Measurements from ENCODE around the gene EGFLAM. TPM values are rescaled to one million over a fixed set of nuclear protein-coding genes. Genes with fewer than 3 reads are reported as not detected.

Gene EGFLAM
- total RNA-seq, 1 donor, result 11.2 TPM

GRCh38 chr5:38403877-38404635 is 145.7 kb downstream of the EGFLAM start:
- no peak overlapping the region for H3K27ac ChIP-seq (ENCODE audit: low read depth, low read length)

GRCh38 chr5:38404667-38405276 is 146.4 kb downstream of the EGFLAM start:
- TF ChIP-seq CTCF (IDR thresholded peaks at IDR 0.05; ENCODE audit: extremely low read depth, low read depth, low read length), result no peak
- Histone ChIP-seq H3K36me3 (ENCODE audit: insufficient read depth, low read length) (no peaks in the 10 kb centered on the region), H2AFZ (ENCODE audit: low read length) (no peak overlapping the region), H3K4me3 (ENCODE audit: insufficient read depth, low read length) (no peak overlapping the region), H3K9me3 (ENCODE audit: low read depth, low read length) (no peaks in the 10 kb centered on the region), H4K20me1 (ENCODE audit: insufficient read depth, low read length) (no peaks in the 10 kb centered on the region), H3K4me2 (ENCODE audit: insufficient read depth, low read length) (no peak overlapping the region), H3K79me2 (ENCODE audit: insufficient read depth, low read length) (no peaks in the 10 kb centered on the region), H3K27me3 (ENCODE audit: insufficient read depth, low read length) (peaks cover 33% of the 10 kb centered on the region), H3K4me1 (ENCODE audit: insufficient read depth, low read length) (no peaks in the 10 kb centered on the region), H3K27ac (ENCODE audit: low read depth, low read length) (no peak overlapping the region)
- no peak for DNase-seq (ENCODE audit: insufficient read length, low spot score, missing footprints)

More at GRCh38 chr5:38403877-38404635, 145.7 kb downstream of the EGFLAM start:
- no peak for TF ChIP-seq CTCF (IDR thresholded peaks at IDR 0.05; ENCODE audit: extremely low read depth, low read depth, low read length)
- Histone ChIP-seq H3K4me1 (ENCODE audit: insufficient read depth, low read length) (no peaks in the 10 kb centered on the region), H3K79me2 (ENCODE audit: insufficient read depth, low read length) (no peaks in the 10 kb centered on the region), H3K4me3 (ENCODE audit: insufficient read depth, low read length) (no peak overlapping the region), H4K20me1 (ENCODE audit: insufficient read depth, low read length) (no peaks in the 10 kb centered on the region), H3K9me3 (ENCODE audit: low read depth, low read length) (no peaks in the 10 kb centered on the region), H2AFZ (ENCODE audit: low read length) (no peak overlapping the region), H3K27me3 (ENCODE audit: insufficient read depth, low read length) (peaks cover 40% of the 10 kb centered on the region), H3K36me3 (ENCODE audit: insufficient read depth, low read length) (no peaks in the 10 kb centered on the region), H3K4me2 (ENCODE audit: insufficient read depth, low read length) (no peak overlapping the region)
- DNase-seq (ENCODE audit: insufficient read length, low spot score, missing footprints), result no peak

- no peak overlapping the region for H3K4me3 ChIP-seq (ENCODE audit: insufficient read depth, low read length)
- H4K20me1 ChIP-seq (ENCODE audit: insufficient read depth, low read length), result no peaks in the 10 kb centered on the region
- peaks cover 16% of the 10 kb centered on the region for H3K27me3 ChIP-seq (ENCODE audit: insufficient read depth, low read length)
- no peaks in the 10 kb centered on the region for H3K9me3 ChIP-seq (ENCODE audit: low read depth, low read length)
- no peak for TF ChIP-seq CTCF (IDR thresholded peaks at IDR 0.05; ENCODE audit: extremely low read depth, low read depth, low read length)
- H3K27ac ChIP-seq (ENCODE audit: low read depth, low read length), result no peak overlapping the region
- no peak overlapping the region for H2AFZ ChIP-seq (ENCODE audit: low read length)
- H3K79me2 ChIP-seq (ENCODE audit: insufficient read depth, low read length), result no peaks in the 10 kb centered on the region
- no peaks in the 10 kb centered on the region for H3K4me1 ChIP-seq (ENCODE audit: insufficient read depth, low read length)
- H3K36me3 ChIP-seq (ENCODE audit: insufficient read depth, low read length), result no peaks in the 10 kb centered on the region
- DNase-seq (ENCODE audit: insufficient read length, low spot score, missing footprints), result no peak
- no peak overlapping the region for H3K4me2 ChIP-seq (ENCODE audit: insufficient read depth, low read length)
Measured at GRCh38 chr5:38408446-38409198, 150.3 kb downstream of the EGFLAM start.
